GM06990 (cell line): Measurements from ENCODE around the gene AP2A2.

ENCODE experiments used
- DNase-seq: peaks from one replicate; pipeline ENCODE4 v3.0.0-alpha.2; 2011; ENCODE audit not compliant: insufficient read length; ENCODE audit errors: extremely low read depth
- H3K27me3 ChIP-seq: replicated peaks from 2 replicates; pipeline ENCODE4 v1.6.0; 2011; ENCODE audit warnings: low read length; ENCODE audit not compliant: control insufficient read depth, insufficient read depth
- H3K36me3 ChIP-seq: 2 replicates; pipeline ENCODE4 v1.5.1; 2011; ENCODE audit warnings: low read length; ENCODE audit not compliant: control insufficient read depth, insufficient read depth
- H3K4me3 ChIP-seq: replicated peaks from 2 replicates; pipeline ENCODE4 v1.5.1; 2011; ENCODE audit warnings: low read depth, mild to moderate bottlenecking, control low read depth, low read length
- TF ChIP-seq, protein P1 (sequence below): IDR thresholded peaks from 2 replicates; pipeline ENCODE4 v1.5.1; 2011; ENCODE audit warnings: low read length, control low read depth, mild to moderate bottlenecking, inconsistent platforms; ENCODE audit not compliant: insufficient read depth, poor library complexity, severe bottlenecking

The AP2A2 gene

DNA sequence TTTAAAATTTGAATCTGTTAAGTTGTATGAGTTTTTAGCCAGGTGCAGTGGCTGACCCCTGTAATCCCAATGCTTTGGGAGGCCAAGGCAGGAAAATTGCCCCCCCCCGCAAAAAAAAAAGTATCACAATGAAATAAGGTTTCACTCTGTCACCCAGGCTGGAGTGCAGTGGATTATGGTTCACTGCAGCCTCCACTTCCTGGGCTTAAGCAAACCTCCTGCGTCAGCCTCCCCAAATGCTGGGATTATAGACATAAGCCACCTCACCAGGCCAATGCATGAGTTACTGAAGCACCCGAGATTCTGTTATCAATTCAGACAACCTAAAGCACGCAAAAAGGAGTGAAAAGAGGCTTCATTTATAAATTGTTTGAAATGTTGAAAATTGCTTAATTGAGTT lies 12.6 kb upstream of the AP2A2 start:
- Histone ChIP-seq H3K36me3 (no peaks in the 10 kb centered on the region), H3K27me3 (no peaks in the 10 kb centered on the region), H3K4me3 (no peak overlapping the region)
- no peak for DNase-seq
- TF ChIP-seq, protein P1, sequence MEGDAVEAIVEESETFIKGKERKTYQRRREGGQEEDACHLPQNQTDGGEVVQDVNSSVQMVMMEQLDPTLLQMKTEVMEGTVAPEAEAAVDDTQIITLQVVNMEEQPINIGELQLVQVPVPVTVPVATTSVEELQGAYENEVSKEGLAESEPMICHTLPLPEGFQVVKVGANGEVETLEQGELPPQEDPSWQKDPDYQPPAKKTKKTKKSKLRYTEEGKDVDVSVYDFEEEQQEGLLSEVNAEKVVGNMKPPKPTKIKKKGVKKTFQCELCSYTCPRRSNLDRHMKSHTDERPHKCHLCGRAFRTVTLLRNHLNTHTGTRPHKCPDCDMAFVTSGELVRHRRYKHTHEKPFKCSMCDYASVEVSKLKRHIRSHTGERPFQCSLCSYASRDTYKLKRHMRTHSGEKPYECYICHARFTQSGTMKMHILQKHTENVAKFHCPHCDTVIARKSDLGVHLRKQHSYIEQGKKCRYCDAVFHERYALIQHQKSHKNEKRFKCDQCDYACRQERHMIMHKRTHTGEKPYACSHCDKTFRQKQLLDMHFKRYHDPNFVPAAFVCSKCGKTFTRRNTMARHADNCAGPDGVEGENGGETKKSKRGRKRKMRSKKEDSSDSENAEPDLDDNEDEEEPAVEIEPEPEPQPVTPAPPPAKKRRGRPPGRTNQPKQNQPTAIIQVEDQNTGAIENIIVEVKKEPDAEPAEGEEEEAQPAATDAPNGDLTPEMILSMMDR = no peak

DNA sequence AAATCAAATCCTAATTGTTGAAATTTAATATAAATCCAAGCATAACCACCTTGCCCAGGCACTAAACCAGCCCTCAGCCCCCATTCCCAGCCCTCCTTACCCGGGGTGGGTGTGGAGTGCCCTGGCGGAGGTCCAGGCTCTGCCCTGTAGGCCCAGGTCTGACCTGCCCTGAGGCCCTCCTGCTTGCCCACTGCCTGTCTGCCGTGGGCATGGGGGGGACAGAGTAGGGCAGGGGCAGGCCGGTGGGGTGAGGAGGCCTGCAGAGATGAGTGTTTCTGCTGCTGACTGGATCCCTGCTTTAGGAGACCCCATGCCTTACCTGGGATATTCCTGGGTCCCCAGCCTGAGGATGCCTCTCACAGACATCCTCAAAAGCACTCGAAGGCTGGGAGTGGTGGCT lies 11.5 kb upstream of the AP2A2 start:
- Histone ChIP-seq H3K4me3 (no peak overlapping the region), H3K36me3 (no peaks in the 10 kb centered on the region), H3K27me3 (no peaks in the 10 kb centered on the region)
- DNase-seq = no peak
- TF ChIP-seq, protein P1 = no peak

DNA sequence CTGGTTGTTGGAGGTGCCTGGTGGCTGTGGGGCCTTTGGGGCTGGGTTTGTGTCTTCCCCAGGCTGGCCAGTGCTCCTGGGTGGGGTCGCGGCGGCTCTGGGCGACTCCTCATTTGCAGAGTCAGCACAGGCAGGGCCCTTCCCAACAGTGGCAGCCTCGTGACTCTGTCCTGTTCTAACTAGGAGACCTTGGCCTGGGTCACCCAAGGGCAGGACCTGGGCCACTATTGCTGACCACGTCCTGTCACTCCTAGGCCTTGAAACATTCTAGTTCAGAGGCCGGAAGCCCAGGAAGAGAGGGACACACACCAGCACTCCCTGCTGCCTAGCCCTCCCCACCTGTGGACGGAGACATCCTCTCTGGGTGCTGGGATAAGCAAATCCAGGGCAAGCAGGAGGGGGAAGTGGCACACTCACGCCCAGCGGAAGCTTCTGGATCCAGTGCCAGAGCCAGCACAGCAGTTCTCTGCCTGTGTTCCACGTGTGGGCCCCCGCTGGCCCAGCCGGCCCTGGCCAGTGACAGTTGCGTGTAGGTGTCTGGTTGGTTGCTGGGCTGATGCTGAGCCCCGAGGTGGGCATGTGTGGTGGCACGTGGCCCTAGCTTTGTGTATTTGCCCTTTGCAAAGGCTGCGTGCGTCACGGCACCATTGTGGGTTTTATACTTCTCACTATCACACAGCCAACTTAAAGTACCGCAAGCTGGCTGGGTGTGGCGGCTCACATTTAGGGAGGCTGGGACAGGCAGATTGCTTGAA lies 10.7 kb upstream of the AP2A2 start:
- no peak for DNase-seq
- no peak overlapping the region for H3K4me3 ChIP-seq
- H3K36me3 ChIP-seq = no peaks in the 10 kb centered on the region
- no peaks in the 10 kb centered on the region for H3K27me3 ChIP-seq
- TF ChIP-seq, protein P1 = no peak

DNA sequence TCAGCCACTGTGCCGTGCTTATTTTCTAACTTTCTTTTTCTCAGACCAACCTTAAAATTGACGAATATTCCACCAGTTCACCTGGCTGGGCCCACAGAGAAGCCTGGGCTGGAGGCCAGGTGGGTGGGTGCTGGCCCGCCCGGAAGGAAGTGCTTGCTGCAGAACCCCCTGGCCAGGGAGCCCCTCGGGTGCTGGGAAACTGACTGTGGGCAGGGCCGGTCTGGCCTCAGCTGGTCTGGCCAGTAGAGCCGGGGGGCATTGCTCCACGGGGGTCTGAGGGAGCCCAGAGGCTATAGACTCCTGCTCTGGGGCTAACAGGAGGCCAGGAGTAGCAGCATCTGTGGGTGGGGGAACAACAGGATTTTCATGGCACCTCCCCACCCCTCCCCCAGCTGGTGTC lies 8.2 kb upstream of the AP2A2 start:
- no peak for DNase-seq
- no peaks in the 10 kb centered on the region for H3K36me3 ChIP-seq
- TF ChIP-seq, protein P1 = no peak
- H3K27me3 ChIP-seq = no peaks in the 10 kb centered on the region
- H3K4me3 ChIP-seq = no peak overlapping the region

DNA sequence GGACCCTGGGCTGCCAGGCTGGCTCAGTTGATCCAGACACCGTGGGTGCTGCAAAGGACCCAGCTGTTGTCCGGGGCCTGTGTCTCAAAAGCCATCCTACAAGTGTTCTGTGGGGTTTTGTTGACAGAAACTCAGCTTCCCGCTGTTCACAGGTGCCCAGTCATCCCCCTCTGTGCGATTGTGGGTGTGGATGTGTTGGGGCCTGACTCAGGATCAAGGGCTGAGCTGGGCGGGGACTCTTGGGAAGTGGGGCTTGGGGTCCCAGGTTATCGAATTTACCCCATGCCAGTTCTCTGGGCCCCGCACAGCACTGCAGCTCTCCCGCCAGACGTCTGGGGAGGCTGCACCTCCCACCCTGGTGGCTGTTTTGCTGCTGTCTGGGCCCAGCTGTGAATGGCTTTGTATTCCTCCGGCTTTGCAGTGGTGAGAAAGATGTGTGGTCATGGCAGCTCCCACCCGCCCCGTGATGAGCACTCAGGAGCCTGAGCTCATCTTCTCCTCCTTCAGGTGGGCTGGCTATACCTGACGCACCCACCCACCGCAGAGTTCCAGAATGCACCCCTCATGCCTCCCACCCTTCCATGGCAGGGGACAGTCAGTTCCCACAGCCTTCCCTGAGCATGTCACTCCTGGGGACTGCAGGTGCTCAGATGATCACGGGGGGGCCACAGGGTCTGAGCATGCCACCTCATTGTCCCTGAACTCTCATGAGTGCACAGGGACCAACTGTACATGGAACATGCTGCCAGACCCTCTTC lies 3.6 kb upstream of the AP2A2 start:
- Histone ChIP-seq H3K27me3 (no peaks in the 10 kb centered on the region), H3K36me3 (no peaks in the 10 kb centered on the region), H3K4me3 (no peak overlapping the region)
- TF ChIP-seq, protein P1 = no peak
- no peak for DNase-seq
